Activated CD4-positive, alpha-beta memory T cell treated with anti-CD3 and anti-CD28 coated beads for 36 hours (primary cell): ENCODE measurements around the gene TMEM176A. TPM values are rescaled to one million over a fixed set of nuclear protein-coding genes. Genes with fewer than 3 reads are reported as not detected.
"Not testable (repeated sequence)": the region's sequence is repeated elsewhere in the genome, so short reads cannot be mapped to it uniquely, and the experiment has no call there.

ENCODE experiments used
- CTCF ChIA-PET: fragments of 350-600 bp; sonication (Branson Sonifier 250); formaldehyde crosslinking; loops from one replicate; lab custom pipeline; 2021; ENCODE audit warnings: antibody characterized with exemption, inconsistent platforms; lab: Charles Lee
- POLR2A ChIA-PET: fragments of 350-600 bp; sonication (Branson Sonifier 250); formaldehyde crosslinking; loops from one replicate; lab custom pipeline; 2021; ENCODE audit warnings: antibody characterized with exemption; lab: Charles Lee
- DNase-seq: peaks from one replicate; pipeline ENCODE4 v3.0.0-alpha.2; 2020
- H3K27ac Mint-ChIP-seq: one replicate; pipeline ENCODE4 v1.8.0; 2021; ENCODE audit warnings: mixed read lengths
- H3K27me3 Mint-ChIP-seq: one replicate; pipeline ENCODE4 v1.8.0; 2021; ENCODE audit warnings: mixed read lengths
- H3K36me3 Mint-ChIP-seq: one replicate; pipeline ENCODE4 v1.8.0; 2021; ENCODE audit warnings: mixed read lengths
- H3K4me1 Mint-ChIP-seq: one replicate; pipeline ENCODE4 v1.8.0; 2021; ENCODE audit warnings: low read depth, mixed read lengths
- H3K4me3 Mint-ChIP-seq: one replicate; pipeline ENCODE4 v1.8.0; 2021; ENCODE audit warnings: mild to moderate bottlenecking, mixed read lengths
- H3K9me3 Mint-ChIP-seq: one replicate; pipeline ENCODE4 v1.8.0; 2021; ENCODE audit warnings: mixed read lengths
- intact Hi-C: fragments of 100-400 bp; cut with micrococcal nuclease; formaldehyde crosslinking; loops from one replicate; pipeline ENCODE4 v1.15.1; 2023
- total RNA-seq, 2 experiments: library from RNA; stranded (reverse); gene quantifications; one replicate each; pipeline ENCODE4 v1.2.3, GENCODE V29; 2021

TMEM176A gene
- total RNA-seq, 2 experiments from 2014 or later: not detected

- Mint-ChIP-seq H3K4me3 (no peak overlapping the region), H3K4me1 (peaks cover 5% of the 10 kb centered on the region), H3K27me3 (peaks cover 39% of the 10 kb centered on the region), H3K9me3 (peaks cover 24% of the 10 kb centered on the region), H3K27ac (no peak overlapping the region), H3K36me3 (no peaks in the 10 kb centered on the region)
- DNase-seq: no peak
- CTCF ChIA-PET: interaction anchor here (1.0 kb wide), 1 partner anchor 27 kb away, joined by 3 read pairs; no protein-coding TSS in a partner anchor
- intact Hi-C loops: loop anchor here (10.0 kb wide), 1 partner anchor 61 kb away; no protein-coding TSS in a partner anchor
- POLR2A ChIA-PET: no interaction called here
Measured at GRCh38 chr7:150803161-150803860, 2.7 kb downstream of the TMEM176A start.

GRCh38 chr7:150804802-150805201 is 4.2 kb downstream of the TMEM176A start:
- DNase-seq: no peak
- no peak overlapping the region for H3K27ac Mint-ChIP-seq
- peaks cover 24% of the 10 kb centered on the region for H3K9me3 Mint-ChIP-seq
- intact Hi-C loops: loop anchor here (10.0 kb wide), 1 partner anchor 60 kb away; no protein-coding TSS in a partner anchor
- H3K4me1 Mint-ChIP-seq: peaks cover 5% of the 10 kb centered on the region
- no peaks in the 10 kb centered on the region for H3K36me3 Mint-ChIP-seq
- CTCF ChIA-PET: no interaction called here
- peaks cover 30% of the 10 kb centered on the region for H3K27me3 Mint-ChIP-seq
- H3K4me3 Mint-ChIP-seq: no peak overlapping the region
- POLR2A ChIA-PET: no interaction called here

- Mint-ChIP-seq H3K4me3 (no peak overlapping the region), H3K9me3 (peaks cover 24% of the 10 kb centered on the region), H3K27ac (no peak overlapping the region), H3K36me3 (no peaks in the 10 kb centered on the region), H3K27me3 (peaks cover 34% of the 10 kb centered on the region), H3K4me1 (peaks cover 4% of the 10 kb centered on the region)
- POLR2A ChIA-PET: no interaction called here
- CTCF ChIA-PET: no interaction called here
- intact Hi-C loops: loop anchor here (10.0 kb wide), 1 partner anchor 59 kb away; no protein-coding TSS in a partner anchor
- DNase-seq: no peak
Measured at GRCh38 chr7:150805864-150806263, 5.3 kb downstream of the TMEM176A start.

GRCh38 chr7:150806454-150806853 is 5.9 kb downstream of the TMEM176A start:
- no peaks in the 10 kb centered on the region for H3K36me3 Mint-ChIP-seq
- CTCF ChIA-PET: no interaction called here
- no peaks in the 10 kb centered on the region for H3K4me1 Mint-ChIP-seq
- no peak for DNase-seq
- POLR2A ChIA-PET: no interaction called here
- H3K27me3 Mint-ChIP-seq: peaks cover 29% of the 10 kb centered on the region
- H3K4me3 Mint-ChIP-seq: no peak overlapping the region
- intact Hi-C loops: loop anchor here (10.0 kb wide), 1 partner anchor 58 kb away; no protein-coding TSS in a partner anchor
- H3K9me3 Mint-ChIP-seq: peaks cover 24% of the 10 kb centered on the region
- no peak overlapping the region for H3K27ac Mint-ChIP-seq

- Mint-ChIP-seq H3K27me3 (peaks cover 27% of the 10 kb centered on the region), H3K27ac (no peak overlapping the region), H3K4me3 (no peak overlapping the region), H3K4me1 (no peaks in the 10 kb centered on the region), H3K36me3 (no peaks in the 10 kb centered on the region), H3K9me3 (peaks cover 24% of the 10 kb centered on the region)
- intact Hi-C loops: loop anchor here (10.0 kb wide), 1 partner anchor 58 kb away; no protein-coding TSS in a partner anchor
- CTCF ChIA-PET: no interaction called here
- POLR2A ChIA-PET: no interaction called here
- no peak for DNase-seq
Measured at GRCh38 chr7:150806863-150807262, 6.3 kb downstream of the TMEM176A start.

GRCh38 chr7:150807616-150808438 is 7.3 kb downstream of the TMEM176A start:
- POLR2A ChIA-PET, DNase-seq, H3K4me3 Mint-ChIP-seq, H3K36me3 Mint-ChIP-seq, H3K4me1 Mint-ChIP-seq, H3K27ac Mint-ChIP-seq: not testable (repeated sequence)
- Mint-ChIP-seq H3K9me3 (peaks cover 24% of the 10 kb centered on the region), H3K27me3 (peaks cover 22% of the 10 kb centered on the region)
- CTCF ChIA-PET: interaction anchor here (0.7 kb wide), 1 partner anchor 13 kb away, joined by 3 read pairs; no protein-coding TSS in a partner anchor
- intact Hi-C loops: loop anchor here (10.0 kb wide), 1 partner anchor 57 kb away; no protein-coding TSS in a partner anchor

GRCh38 chr7:150814328-150815001 is 13.9 kb downstream of the TMEM176A start:
- intact Hi-C loops: no loop called here
- H3K9me3 Mint-ChIP-seq: peaks cover 9% of the 10 kb centered on the region
- peaks cover 23% of the 10 kb centered on the region for H3K27me3 Mint-ChIP-seq
- ChIA-PET POLR2A (no interaction called here), CTCF (no interaction called here)
- H3K4me3 Mint-ChIP-seq: no peak overlapping the region
- peaks cover 5% of the 10 kb centered on the region for H3K36me3 Mint-ChIP-seq
- no peaks in the 10 kb centered on the region for H3K4me1 Mint-ChIP-seq
- DNase-seq: no peak
- no peak overlapping the region for H3K27ac Mint-ChIP-seq

GRCh38 chr7:150818971-150819370 is 18.4 kb downstream of the TMEM176A start:
- DNase-seq: no peak
- intact Hi-C loops: no loop called here
- peaks cover 11% of the 10 kb centered on the region for H3K27me3 Mint-ChIP-seq
- CTCF ChIA-PET: no interaction called here
- no peaks in the 10 kb centered on the region for H3K4me1 Mint-ChIP-seq
- no peak overlapping the region for H3K27ac Mint-ChIP-seq
- H3K36me3 Mint-ChIP-seq: peaks cover 5% of the 10 kb centered on the region
- POLR2A ChIA-PET: no interaction called here
- peaks cover 15% of the 10 kb centered on the region for H3K9me3 Mint-ChIP-seq
- H3K4me3 Mint-ChIP-seq: no peak overlapping the region

- H3K27ac Mint-ChIP-seq: no peak overlapping the region
- H3K36me3 Mint-ChIP-seq: peaks cover 5% of the 10 kb centered on the region
- peaks cover 11% of the 10 kb centered on the region for H3K27me3 Mint-ChIP-seq
- H3K4me1 Mint-ChIP-seq: no peaks in the 10 kb centered on the region
- intact Hi-C loops: no loop called here
- H3K9me3 Mint-ChIP-seq: peaks cover 15% of the 10 kb centered on the region
- H3K4me3 Mint-ChIP-seq: no peak overlapping the region
- DNase-seq: no peak
- POLR2A ChIA-PET: no interaction called here
- CTCF ChIA-PET: no interaction called here
Measured at GRCh38 chr7:150820148-150820547, 19.6 kb downstream of the TMEM176A start.

- DNase-seq: no peak
- intact Hi-C loops: no loop called here
- Mint-ChIP-seq H3K27me3 (peaks cover 10% of the 10 kb centered on the region), H3K9me3 (peaks cover 13% of the 10 kb centered on the region), H3K4me1 (no peaks in the 10 kb centered on the region), H3K36me3 (peaks cover 3% of the 10 kb centered on the region), H3K4me3 (no peak overlapping the region), H3K27ac (no peak overlapping the region)
- CTCF ChIA-PET: no interaction called here
- POLR2A ChIA-PET: no interaction called here
Measured at GRCh38 chr7:150820578-150821198, 20.1 kb downstream of the TMEM176A start.

- Mint-ChIP-seq H3K4me3 (no peak overlapping the region), H3K27ac (no peak overlapping the region), H3K4me1 (no peaks in the 10 kb centered on the region), H3K27me3 (peaks cover 5% of the 10 kb centered on the region), H3K9me3 (peaks cover 6% of the 10 kb centered on the region), H3K36me3 (no peaks in the 10 kb centered on the region)
- CTCF ChIA-PET: no interaction called here
- DNase-seq: no peak
- intact Hi-C loops: no loop called here
- POLR2A ChIA-PET: no interaction called here
Measured at GRCh38 chr7:150823043-150823442, 22.5 kb downstream of the TMEM176A start.
